NCI-H2196 treated with DMSO at 0.1 percent for 48 hours (cell line): Measurements from ENCODE around the gene SEL1L2.

Experiments
- DNase-seq: peaks from one replicate; lab custom pipeline; 2025; ENCODE audit not compliant: unreplicated experiment; lab: John Stamatoyannopoulos, UW

Gene SEL1L2

DNA sequence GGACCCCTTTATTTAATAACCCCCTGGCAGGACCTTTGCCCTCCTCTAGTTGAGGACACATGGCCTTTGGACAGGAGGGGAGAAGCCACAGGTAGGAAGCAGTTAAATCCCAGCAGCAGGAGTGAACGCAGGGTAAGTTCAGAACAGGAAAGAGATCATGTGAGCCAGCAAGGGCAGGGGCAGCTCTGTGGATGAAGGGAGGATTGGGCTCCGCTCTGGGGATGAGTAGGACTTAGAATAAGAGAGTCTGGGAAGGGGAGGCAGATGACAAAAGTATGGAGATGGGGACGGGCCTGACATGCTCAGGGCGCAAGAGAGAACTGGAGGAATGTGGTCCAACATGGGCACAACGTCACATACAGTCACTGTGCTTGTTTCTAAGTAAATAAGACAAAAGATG is 116.6 kb downstream of the SEL1L2 start:
- no peak for DNase-seq

DNA sequence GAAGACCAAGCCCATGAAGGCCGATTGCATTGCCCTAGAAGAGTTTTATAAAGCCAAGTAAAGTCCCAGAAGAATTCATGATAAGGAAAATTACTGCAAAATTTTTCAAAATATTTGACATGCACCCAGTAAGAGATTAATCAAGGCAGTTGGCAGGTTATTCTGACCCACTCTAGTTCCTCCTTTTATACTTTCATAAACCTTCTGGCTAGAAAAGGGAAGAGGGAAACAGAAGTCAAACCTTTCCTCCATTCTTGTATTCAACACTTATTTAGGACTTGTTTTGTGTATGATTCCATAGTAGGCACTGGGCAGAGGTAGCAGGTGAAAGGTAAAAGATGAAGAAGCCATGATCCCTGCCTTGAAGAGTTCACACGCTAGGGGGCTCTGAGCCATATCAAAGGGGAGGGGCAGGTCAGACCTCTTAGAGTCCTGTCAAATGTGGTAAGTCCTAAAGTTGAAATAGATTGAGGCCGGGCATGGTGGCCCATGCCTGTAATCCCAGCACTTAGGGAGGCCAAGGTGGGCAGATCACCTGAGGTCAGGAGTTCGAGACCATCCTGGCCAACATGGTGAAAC is 120.2 kb downstream of the SEL1L2 start:
- no peak for DNase-seq

DNA sequence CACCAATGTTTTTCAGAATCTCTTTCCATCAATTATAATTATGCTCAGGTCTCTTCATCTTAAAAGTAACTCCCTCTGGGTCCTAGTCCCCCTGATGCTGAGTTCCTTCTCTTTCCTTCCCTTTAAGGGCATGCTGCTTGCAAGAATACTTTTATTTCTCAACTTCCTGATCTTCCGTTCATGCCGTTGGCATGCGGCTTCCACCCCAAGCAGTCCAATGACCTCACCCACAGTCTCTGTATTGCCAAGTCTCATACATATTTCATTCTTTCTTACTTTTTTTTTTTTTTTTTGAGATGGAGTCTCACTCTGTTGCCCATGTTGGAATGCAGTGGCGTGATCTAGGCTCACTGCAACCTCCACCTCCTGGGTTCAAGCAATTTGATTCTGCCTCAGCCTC is 122.1 kb downstream of the SEL1L2 start:
- no peak for DNase-seq

DNA sequence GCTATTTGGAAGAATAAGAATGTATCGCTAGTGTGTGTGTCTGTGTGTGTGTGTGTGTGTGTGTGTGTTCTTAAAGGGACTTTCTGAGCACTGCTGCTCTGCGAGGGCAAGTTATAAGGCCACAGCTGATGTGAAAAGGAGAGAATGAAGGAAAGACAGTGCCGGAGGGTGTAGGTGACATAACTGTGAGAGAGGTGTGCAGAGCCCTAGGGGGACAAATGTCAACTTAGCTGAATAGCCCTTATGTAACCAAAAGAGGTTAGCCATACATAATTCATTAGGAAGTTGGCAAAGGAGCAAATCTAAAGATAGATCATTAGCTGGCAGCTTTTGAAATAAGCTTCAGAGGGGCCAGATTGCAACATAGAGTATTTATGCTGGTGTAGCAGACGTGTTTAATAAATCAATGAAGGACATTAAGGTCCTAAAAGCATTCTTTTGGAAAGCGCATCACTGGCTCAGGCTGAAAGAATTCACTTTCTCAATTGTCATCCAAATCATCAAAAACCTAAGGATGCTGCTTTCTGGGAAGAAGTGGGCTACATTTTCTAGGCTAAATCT is 124.5 kb downstream of the SEL1L2 start:
- DNase-seq, result no peak

DNA sequence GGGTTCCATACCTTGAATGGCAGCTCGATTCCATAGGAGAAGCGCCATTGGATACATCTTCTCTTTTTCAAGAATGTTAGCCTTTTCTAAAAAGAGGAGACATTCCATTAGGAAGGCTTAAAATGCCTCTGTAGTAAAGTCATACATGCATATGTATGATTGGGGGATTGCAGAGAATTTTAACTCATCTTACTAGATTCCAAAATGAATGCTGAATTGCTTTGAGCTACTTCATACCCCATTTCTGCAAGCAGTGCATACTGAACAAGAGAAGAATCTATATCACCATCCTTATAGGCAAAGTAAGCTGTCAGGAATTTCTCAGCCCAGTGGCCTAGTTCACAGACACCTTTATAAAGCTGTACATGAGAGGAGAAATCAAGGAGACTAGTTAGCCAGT is 125.3 kb downstream of the SEL1L2 start:
- no peak for DNase-seq

DNA sequence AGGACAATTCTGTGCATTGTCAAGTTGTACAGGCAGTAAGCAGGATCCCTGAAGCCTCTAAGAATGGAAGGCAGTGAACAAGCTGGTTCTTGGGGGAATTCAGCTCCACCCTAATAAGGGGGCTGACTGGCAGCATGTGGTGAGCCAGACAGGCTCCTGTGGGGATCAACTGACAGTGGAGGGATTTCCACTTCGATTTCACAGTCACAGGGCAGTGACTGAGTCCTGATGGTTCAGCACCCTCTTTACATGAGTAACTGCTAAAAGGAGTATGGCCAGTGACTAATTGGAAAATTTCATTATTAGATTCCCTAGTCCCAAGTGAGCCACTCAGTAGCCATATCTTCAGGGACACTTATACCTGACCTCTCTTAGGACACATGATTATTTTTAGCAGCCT is 127.2 kb downstream of the SEL1L2 start:
- no peak for DNase-seq

DNA sequence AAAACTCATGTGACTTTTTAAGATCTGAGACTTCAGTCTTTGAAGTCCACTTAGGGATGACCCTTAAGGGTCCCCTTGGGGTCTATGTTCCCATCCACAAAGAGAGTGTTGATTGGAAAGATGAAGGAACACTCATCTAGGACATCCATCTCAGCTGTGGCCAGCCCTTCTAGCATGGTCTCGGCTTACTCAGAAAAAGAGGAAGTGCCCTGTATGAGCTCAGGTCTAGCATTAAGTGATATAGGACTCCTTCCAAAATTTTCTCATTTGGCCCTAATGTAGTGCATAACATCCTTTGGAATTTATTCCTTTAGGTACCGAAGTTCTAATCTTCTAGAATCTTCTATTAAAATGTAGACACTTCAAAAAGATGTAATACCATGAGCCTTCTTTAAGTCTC is 128.2 kb downstream of the SEL1L2 start:
- no peak for DNase-seq

DNA sequence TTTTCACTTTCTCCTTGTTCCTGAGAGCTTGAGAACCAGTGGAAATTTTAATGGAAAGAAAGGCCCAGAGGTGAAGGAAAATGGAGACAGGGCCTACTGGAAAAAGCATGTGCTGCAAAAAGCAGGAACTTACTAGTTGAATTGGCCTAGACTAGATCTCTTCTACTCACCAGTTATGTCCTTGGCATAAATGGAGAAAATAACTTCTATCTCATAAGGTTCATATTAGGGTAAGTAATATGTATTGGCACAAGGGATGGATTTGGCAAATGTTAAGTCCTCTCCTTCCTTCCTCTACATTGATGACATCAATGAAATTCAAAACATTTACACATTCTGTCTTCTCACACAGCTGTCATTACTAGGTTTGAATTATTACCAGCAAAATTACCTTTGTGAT is 131.5 kb downstream of the SEL1L2 start:
- DNase-seq, result no peak

DNA sequence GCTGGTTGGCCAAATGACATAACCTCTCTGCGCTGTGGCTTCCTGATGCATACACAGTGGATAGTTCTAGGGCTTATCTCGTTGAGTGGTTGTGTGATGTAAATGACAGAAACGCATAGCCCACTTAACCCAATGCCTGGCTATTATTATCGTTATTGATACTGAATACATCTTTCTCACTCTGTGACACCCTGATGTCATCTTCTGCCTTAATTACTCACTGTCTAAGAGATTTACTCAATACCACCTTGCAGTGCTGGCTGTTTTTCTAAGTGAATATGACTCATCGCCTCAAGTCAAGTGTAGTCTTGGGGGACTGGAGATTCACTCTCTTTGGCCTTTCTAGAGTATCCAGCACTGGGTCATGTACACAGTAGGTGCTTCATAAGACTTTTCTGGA is 132.0 kb downstream of the SEL1L2 start:
- no peak for DNase-seq

DNA sequence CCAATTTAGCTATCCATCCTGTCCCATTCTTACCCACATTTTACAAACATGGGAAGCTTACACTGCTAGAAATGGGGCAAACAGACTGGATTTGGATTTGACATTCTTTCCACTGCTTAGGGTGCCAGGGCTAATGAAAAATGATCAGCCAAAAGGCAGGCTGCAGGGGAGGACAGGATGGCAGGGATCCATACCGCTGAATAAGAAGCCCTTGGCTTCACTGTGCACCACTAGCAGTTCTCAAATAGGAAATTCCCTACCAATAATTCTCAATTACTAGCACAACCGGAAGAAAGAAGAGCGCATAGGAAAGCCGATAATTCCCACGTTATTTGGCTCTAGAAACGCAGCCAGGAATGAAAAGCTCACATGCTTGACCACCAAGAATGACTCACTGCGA is 132.5 kb downstream of the SEL1L2 start:
- DNase-seq, result no peak

DNA sequence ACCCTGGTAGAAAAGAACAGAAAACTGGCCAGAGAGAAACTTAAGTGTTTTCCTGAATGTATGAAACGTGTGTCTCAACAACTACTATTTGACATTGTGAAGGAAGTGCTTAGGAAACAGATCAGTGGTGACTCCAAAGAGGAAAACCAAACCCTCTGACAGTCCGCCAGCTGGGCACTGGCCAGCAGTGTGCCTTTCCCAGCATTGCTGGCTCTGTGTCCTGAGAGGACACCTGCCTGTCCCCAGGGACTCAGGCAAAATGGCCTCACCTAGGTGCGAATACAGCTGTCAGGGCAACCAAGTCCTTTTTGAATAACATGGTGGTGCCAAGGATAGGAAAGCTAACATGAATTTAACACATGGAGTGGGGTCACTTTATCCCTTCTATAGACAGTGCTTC is 133.1 kb downstream of the SEL1L2 start:
- DNase-seq, result peak; percentile 53

DNA sequence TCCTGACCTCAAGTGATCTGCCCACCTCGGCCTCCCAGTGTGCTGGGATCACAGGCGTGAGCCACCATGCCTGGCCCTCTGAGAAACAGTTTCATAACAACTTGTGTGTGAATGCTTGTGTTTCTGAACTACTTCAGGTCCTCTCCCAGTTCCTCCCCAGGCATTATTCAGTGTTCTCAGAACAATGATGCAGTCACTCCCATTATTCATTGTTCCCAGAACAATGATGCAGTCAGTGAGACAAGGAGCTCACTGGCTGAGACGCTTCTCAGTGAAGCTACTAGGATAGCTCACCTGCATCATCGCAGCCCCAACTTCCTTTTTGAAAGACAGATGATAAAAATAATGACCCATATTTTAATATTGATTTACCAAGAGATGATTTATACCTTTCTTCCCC is 134.1 kb downstream of the SEL1L2 start:
- DNase-seq, result no peak

DNA sequence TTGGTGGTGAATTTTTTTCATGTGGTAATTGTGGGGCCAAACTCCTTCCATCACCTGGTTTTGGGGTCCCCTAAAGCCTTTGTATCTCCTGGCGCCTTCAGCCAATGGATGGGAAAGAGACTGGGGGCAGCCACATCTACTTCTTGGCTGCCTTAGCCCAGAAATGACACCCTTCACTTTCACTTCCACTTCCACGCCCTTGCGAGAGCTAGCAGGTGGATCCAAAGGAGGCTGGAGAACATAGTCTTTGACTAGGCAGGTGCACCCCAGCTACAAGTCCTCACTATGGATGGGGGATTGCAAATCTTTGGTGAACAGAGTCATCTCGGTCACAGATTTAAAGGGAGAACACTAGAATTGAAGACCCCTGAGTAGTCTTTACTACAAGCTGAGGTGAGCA is 134.8 kb downstream of the SEL1L2 start:
- no peak for DNase-seq

DNA sequence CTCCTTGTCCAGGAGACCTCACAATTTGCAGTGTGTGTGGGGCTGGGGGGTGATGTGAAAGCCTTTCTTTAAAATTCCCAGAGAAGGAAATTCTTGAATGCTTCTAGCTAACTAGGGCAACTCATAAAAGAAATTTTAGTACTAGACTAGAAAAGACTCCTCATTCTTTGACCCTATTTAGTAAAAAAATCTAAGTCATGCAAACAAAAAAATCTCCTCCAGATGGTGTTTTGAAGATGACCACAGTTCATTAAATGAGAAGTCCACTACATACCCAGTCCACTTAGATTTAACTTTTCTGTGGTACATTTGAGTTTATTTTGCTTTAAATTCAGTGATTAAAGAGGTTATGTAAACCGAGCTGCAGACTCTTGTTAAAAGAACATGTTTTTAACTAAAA is 138.1 kb downstream of the SEL1L2 start:
- DNase-seq, result no peak

DNA sequence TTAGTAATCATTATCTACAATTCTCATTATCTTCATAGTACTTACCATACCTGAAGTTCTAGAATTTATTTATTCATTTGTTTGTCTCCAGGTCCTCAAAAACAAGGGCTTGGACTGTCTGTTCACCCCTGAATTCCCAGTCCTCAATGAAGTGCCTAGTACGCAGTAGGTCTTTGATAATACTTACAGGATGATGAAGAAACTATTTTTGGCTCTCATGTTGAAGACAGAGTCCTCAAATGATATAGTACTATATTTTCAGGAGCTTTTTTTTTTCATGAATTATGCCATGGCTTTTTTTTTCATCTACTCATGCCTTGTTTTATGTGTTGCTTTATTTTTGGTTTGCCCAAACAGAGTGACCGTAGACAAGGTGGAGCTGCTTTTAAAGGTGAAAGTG is 139.1 kb downstream of the SEL1L2 start:
- no peak for DNase-seq

DNA sequence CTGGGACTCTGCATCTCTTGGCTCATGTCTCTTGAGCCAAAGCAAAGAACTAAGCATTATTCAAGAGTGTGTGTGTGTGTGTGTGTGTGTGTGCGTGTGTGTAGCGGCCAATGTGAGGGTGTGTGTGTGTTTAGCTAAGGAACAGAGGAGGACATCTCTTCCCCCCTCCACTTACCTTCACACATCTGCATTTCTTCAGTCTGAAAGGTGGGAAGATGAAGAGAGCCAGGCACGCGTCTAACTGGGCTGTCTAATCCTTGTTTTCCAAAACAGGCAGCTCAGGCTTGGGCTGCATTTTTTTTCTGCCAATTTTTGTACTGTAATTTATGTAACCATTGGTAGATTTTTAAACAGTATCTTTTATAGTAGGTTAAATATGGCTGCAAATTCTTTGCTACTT is 146.1 kb downstream of the SEL1L2 start:
- DNase-seq, result no peak

DNA sequence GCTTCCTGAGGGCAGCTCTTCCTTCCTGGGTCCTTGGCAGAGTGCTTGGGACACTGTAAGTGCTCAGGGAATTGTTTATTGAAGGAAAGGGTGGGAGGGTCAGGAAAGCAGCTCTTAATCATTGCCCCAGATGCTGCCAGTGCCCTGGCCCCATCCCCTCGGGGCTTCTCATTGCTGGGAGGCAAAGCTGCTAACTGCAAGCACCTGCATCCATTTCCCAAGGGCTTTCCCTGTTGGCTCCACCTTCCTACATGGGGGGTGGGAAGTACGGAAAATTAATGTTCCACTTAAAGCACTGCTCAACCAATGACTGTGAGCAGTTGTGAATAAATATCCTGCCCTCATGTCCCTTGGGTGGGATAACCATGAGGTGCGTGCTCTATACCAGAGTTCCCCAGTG is 149.2 kb downstream of the SEL1L2 start:
- no peak for DNase-seq

DNA sequence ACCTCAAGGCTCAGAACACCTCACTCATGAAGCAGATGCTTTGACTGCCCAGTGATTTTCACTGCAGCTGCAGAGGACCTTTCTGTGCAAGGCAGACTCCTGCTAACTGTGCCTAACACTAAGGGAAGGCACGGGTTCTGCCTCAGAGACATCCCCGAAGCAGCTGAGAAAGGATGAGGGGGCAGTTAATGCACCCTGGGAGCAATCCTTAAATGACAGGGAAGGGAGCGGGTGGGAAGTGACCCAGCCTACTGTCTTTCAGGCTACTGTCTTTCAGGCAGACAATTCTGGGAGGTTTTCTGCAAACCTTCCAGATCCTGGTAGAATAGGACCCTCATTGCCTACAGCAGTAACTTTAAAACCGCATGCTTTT is 150.3 kb downstream of the SEL1L2 start:
- no peak for DNase-seq

DNA sequence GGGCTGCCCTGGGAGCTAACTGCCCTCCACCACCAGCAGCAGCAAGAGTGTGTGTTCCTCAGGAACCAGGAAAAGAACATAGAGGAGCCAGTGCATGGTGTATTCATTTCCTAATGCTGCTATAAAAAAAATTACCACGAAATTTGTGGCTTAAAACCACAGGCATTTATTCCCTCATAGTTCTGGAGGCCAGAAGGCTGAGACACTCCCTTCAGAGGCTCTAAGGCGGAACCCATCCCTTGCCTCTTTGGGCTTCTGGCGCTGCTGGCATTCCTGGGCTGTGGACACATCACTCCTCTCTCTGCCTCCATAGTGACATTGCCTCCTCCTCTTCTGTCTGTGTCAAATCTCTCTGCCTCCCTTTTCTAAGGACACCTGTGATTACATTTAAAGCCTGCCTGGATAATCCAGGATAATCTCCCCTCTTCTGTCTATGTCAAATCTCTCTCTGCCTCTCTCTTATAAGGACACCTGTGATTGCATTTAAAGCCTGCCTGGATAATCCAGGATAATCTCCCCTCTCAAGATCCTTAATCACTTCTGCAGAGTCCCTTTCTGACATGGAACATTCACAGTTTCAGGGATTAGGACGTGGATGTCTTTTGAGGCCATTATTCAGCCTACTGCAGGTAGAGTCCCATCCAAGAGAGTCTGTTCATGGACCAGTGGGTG is 150.9 kb downstream of the SEL1L2 start:
- DNase-seq, result no peak

DNA sequence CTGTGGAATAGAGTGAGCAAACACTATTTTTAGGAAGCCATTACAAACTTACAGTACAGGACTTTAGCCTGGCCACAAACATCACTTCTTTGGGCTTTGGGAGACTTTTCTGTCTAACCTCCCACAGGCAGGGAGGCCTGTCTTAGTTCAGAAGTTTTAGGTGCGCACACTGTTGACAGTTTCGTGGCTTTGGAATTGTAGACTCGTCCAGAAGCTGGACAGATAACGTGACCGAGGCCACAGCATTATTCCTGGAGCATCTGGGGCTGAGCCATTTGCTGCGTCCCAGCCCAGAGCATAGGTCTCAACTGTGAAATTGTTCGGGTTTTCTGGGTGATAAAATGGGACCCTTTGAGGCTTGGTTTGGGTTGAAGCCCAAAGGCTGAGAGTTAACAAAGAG is 151.8 kb downstream of the SEL1L2 start:
- no peak for DNase-seq

DNA sequence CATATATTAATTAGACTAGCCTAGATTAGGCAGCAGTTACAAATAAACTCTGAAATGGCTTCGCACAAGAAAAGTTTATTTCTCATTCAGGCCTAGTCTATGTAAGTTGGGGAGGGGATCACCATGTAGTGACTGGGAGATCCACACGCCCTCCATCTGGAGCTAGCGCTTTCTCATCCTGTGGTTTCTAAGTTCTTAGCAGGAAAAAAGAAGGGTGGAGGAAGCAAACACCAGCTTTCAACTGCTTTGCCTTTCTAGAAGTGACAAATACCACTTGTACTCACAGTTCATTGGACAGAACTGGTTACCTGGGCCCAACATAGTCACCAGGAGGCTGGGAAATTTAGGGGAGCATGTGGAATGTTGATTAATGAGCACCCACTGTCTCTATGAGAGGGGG is 158.9 kb downstream of the SEL1L2 start:
- no peak for DNase-seq

DNA sequence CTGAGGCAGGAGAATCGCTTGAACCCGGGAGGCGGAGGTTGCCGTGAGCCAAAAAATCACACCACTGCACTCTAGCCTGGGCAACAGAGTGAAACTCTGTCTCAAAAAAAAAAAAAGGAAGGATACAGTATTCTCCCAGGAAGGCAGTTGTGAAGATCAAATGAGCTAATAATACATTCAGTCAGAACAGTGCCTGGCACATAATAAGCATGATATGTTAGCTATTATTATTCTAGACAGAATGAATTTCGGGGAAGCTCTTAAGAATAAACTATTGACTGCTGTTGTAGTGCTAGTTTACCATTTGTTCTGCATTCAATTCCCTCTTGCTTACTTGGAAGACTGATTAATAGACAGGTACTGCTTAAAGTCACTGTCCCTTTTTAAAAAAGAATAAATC is 164.9 kb downstream of the SEL1L2 start:
- no peak for DNase-seq

DNA sequence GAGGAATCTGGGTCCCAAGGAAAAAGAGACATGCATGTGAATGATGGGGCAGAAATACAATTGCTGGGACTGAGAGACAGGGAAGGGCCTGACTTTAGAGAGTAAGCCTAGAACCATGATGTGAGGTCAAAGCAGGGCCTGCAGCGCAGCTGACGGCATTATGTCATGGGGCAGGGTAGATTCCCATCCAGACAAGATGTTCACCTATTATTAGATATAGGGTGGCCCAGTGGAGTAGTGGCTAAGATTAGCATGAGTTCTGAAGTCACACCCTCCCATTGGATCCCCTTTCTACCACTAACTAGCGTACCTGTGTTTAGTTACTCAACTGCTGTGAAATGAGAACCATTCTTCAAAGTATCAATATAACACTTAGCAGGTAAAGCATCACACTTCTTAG is 166.0 kb downstream of the SEL1L2 start:
- no peak for DNase-seq
